Measurements from ENCODE around the gene LAPTM5. TPM values are rescaled to one million over a fixed set of nuclear protein-coding genes. Genes with fewer than 3 reads are reported as not detected.
A peak's percentile ranks its signal among the peaks of the same experiment; 100 is the strongest.

LAPTM5 gene
- total and polyA plus RNA-seq, 7 donors, result 3.0 to 14.5 (median 13.1) TPM

DNA sequence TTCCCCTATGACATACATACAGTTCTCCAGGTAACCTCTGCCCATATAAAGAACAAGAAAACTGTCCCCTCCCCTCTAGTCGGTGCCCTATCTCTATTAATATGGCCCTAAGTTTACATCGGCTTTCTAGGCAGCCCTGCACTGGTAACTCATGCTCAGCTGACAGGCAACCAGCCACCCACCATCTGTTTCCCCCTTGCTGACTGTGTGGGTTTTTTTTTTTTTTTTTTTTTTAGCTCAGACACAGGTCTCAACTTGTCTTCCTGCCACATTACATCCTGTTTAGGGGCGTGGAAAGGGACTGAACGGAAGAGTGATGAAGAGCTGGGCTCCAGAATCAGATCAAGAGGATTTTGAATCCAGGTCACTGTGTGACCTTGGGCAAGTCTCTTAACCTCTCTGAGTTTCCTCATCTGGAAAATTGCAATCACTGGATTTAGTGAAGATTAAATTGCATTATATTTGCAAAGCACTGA, 14.0 kb downstream of the LAPTM5 start:
- ATAC-seq (peak in 1 of 4 donors; percentile 27), DNase-seq (no peak)
- Histone ChIP-seq H3K36me3 (ENCODE audit: insufficient read depth in 1 of 2, low read depth in 1 of 2) (no peaks in the 10 kb centered on the region), H3K4me3 (no peak overlapping the region), H3K27ac (no peak overlapping the region), H3K27me3 (ENCODE audit: insufficient read depth in 3 of 3, low read length in 2 of 3) (no peaks in the 10 kb centered on the region), H3K4me1 (no peaks in the 10 kb centered on the region), H3K9me3 (no peaks in the 10 kb centered on the region)
- WGBS, 3 donors, result 60 to 72% (median 62%) methylated on average over 4 of the region's 4 CpGs
- TF ChIP-seq, protein P1, sequence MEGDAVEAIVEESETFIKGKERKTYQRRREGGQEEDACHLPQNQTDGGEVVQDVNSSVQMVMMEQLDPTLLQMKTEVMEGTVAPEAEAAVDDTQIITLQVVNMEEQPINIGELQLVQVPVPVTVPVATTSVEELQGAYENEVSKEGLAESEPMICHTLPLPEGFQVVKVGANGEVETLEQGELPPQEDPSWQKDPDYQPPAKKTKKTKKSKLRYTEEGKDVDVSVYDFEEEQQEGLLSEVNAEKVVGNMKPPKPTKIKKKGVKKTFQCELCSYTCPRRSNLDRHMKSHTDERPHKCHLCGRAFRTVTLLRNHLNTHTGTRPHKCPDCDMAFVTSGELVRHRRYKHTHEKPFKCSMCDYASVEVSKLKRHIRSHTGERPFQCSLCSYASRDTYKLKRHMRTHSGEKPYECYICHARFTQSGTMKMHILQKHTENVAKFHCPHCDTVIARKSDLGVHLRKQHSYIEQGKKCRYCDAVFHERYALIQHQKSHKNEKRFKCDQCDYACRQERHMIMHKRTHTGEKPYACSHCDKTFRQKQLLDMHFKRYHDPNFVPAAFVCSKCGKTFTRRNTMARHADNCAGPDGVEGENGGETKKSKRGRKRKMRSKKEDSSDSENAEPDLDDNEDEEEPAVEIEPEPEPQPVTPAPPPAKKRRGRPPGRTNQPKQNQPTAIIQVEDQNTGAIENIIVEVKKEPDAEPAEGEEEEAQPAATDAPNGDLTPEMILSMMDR (IDR thresholded peaks at IDR 0.05), result no peak
- intact Hi-C loops (cut with DNase I), result loop anchor here in 1 of 2 donors (2.0 kb wide), 1 partner anchor 19 kb away; no protein-coding TSS in a partner anchor

- ATAC-seq, result no peak
- no peak overlapping the region for H3K27ac ChIP-seq
- H3K4me3 ChIP-seq, result no peak overlapping the region
- H3K36me3 ChIP-seq (ENCODE audit: insufficient read depth in 1 of 2, low read depth in 1 of 2), result no peaks in the 10 kb centered on the region
- intact Hi-C loops (cut with DNase I), result no loop called here
- no peaks in the 10 kb centered on the region for H3K27me3 ChIP-seq (ENCODE audit: insufficient read depth in 3 of 3, low read length in 2 of 3)
- H3K4me1 ChIP-seq, result no peaks in the 10 kb centered on the region
- WGBS, 3 donors, result 92 to 97% (median 96%) methylated on average over 3 of the region's 3 CpGs
- H3K9me3 ChIP-seq, result no peaks in the 10 kb centered on the region
- TF ChIP-seq, protein P1 (IDR thresholded peaks at IDR 0.05), result no peak
- no peak for DNase-seq
These were observed 14.5 kb downstream of the LAPTM5 start for GRCh38 chr1:30742963-30743559.

DNA sequence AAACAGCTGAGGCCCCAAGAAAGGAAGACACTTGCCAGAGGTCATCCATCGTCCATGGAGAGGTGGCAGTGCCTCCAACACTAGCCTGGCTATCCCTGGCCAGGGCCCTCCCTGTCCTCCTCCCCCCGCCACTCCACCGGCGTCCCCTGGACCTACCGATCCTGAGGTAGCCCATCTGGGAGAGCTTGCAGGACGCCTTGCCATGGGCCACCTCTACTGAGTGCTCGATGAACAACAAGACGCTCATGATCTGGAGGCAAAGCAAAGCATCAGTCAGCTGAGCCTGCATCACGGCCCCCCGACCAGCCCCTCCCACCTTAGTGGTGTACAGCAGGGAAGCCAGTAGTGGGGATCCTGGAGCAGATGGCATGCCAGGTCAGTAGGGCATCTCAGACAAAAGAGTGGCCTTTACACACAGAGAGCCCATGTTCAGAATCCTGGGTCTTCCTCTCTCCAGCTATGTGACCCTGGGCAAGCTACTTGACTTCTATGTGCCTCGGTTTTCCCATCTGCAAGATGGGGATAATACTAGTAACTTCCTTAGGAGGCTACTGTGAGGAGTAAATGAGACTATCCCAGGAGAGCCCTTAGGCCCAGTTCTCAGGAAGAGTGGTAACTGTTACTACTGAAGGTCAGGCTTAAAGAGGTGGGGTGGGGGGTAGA, 15.1 kb downstream of the LAPTM5 start:
- no peaks in the 10 kb centered on the region for H3K27me3 ChIP-seq (ENCODE audit: insufficient read depth in 3 of 3, low read length in 2 of 3)
- no peak overlapping the region for H3K27ac ChIP-seq
- ATAC-seq (no peak), DNase-seq (no peak)
- no peaks in the 10 kb centered on the region for H3K9me3 ChIP-seq
- intact Hi-C loops (cut with DNase I), result no loop called here
- no peak overlapping the region for H3K4me3 ChIP-seq
- TF ChIP-seq, protein P1 (IDR thresholded peaks at IDR 0.05), result no peak
- WGBS, 3 donors, result 84 to 91% (median 85%) methylated on average over 11 of the region's 11 CpGs
- no peaks in the 10 kb centered on the region for H3K4me1 ChIP-seq
- H3K36me3 ChIP-seq (ENCODE audit: insufficient read depth in 1 of 2, low read depth in 1 of 2), result no peaks in the 10 kb centered on the region

- DNase-seq, result no peak
- H3K4me1 ChIP-seq, result no peaks in the 10 kb centered on the region
- no peak for ATAC-seq
These were observed 16.2 kb downstream of the LAPTM5 start for GRCh38 chr1:30741239-30741894.

More at GRCh38 chr1:30741239-30741894, 16.2 kb downstream of the LAPTM5 start:
- H3K27me3 ChIP-seq (ENCODE audit: insufficient read depth in 3 of 3, low read length in 2 of 3), result no peaks in the 10 kb centered on the region
- H3K27ac ChIP-seq, result no peak overlapping the region
- intact Hi-C loops (cut with DNase I), result no loop called here
- H3K4me3 ChIP-seq, result no peak overlapping the region
- no peaks in the 10 kb centered on the region for H3K36me3 ChIP-seq (ENCODE audit: insufficient read depth in 1 of 2, low read depth in 1 of 2)
- TF ChIP-seq, protein P1 (IDR thresholded peaks at IDR 0.05), result no peak
- WGBS, 3 donors, result 75 to 79% (median 76%) methylated on average over 12 of the region's 12 CpGs
- H3K9me3 ChIP-seq, result no peaks in the 10 kb centered on the region

All from psoas muscle (tissue), 8 donors.